Prostate gland (tissue), 2 donors: Measurements from ENCODE around the gene DNAJA1.

Experiments used
- POLR2A ChIP-seq: fragments of 450-650 bp; IDR thresholded peaks from one replicate; pipeline ENCODE4 v1.6.1; 2016; ENCODE audit warnings: antibody characterized with exemption, mild to moderate bottlenecking
- TF ChIP-seq, protein P1 (sequence below), 4 experiments: fragments of 200-600 bp in 2 of 4; fragments of 450-650 bp in 2 of 4; sonication (generic) in 2 of 4; IDR thresholded peaks; 1 replicate in 3 of 4; 2 replicates in 1 of 4; pipeline ENCODE4 v1.5.1; 2016 to 2019; ENCODE audit warnings: antibody characterized with exemption in 4 of 4, mild to moderate bottlenecking in 2 of 4, moderate library complexity in 2 of 4

DNA sequence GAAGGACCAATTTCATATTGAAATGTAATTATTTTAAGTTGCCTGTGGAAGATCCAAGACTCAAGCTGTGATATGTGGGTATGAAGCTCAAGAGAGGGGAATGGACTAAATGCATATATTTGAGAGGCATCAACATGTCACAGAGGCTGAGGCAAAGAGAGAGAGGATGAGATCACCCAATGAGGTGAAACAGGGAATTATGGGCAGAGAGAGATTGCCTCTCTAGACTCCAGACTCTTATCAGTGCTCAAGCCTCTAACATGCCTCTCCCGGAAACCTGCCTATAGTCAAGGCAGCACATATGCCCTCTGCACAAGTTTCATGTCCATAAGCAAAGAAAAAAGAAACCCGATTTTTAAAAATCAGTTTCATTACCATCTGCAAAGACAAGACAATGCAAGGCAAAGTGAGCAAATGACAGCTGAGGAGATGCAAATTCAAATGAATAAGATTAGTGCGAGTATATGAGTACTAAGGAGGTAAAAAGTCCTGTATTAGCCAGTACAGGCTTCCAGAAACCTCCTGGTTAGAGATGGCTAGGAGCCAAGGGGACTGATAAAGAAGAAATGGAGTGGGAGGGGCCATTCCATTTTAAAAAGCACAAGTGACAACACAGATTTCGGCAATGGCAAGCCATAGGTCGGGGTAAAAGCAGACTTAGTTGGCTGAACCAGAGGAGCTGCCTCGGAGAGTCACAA lies 33.0 kb upstream of the DNAJA1 start:
- TF ChIP-seq, protein P1, sequence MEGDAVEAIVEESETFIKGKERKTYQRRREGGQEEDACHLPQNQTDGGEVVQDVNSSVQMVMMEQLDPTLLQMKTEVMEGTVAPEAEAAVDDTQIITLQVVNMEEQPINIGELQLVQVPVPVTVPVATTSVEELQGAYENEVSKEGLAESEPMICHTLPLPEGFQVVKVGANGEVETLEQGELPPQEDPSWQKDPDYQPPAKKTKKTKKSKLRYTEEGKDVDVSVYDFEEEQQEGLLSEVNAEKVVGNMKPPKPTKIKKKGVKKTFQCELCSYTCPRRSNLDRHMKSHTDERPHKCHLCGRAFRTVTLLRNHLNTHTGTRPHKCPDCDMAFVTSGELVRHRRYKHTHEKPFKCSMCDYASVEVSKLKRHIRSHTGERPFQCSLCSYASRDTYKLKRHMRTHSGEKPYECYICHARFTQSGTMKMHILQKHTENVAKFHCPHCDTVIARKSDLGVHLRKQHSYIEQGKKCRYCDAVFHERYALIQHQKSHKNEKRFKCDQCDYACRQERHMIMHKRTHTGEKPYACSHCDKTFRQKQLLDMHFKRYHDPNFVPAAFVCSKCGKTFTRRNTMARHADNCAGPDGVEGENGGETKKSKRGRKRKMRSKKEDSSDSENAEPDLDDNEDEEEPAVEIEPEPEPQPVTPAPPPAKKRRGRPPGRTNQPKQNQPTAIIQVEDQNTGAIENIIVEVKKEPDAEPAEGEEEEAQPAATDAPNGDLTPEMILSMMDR (IDR thresholded peaks at IDR 0.05): no peak
- TF ChIP-seq POLR2A: no peak
